NT2/D1 (cell line): Measurements from ENCODE around the gene GALNT18.

Experiments used
- DNase-seq: peaks from one replicate; pipeline ENCODE4 v3.0.0-alpha.2; 2011; ENCODE audit warnings: low read depth, low spot score
- H3K27me3 ChIP-seq: 2 replicates; pipeline ENCODE4 v1.6.0; 2011; ENCODE audit warnings: mild to moderate bottlenecking; ENCODE audit not compliant: insufficient read length, insufficient read depth
- H3K36me3 ChIP-seq: 2 replicates; pipeline ENCODE4 v1.6.1; 2011; ENCODE audit warnings: mild to moderate bottlenecking, low read length, mixed read lengths; ENCODE audit not compliant: insufficient read depth, insufficient read length
- H3K4me1 ChIP-seq: 2 replicates; pipeline ENCODE4 v1.5.1; 2011; ENCODE audit not compliant: insufficient read depth, insufficient read length
- H3K4me3 ChIP-seq: 2 replicates; pipeline ENCODE4 v1.5.1; 2011; ENCODE audit warnings: low read depth; ENCODE audit not compliant: insufficient read length
- H3K9ac ChIP-seq: 2 replicates; pipeline ENCODE4 v1.6.0; 2011; ENCODE audit warnings: low read depth; ENCODE audit not compliant: insufficient read length
- H3K9me3 ChIP-seq: 2 replicates; pipeline ENCODE4 v1.5.1; 2011; ENCODE audit warnings: mild to moderate bottlenecking, low read length; ENCODE audit not compliant: insufficient read depth
- SUZ12 ChIP-seq: IDR thresholded peaks from 2 replicates; pipeline ENCODE4 v1.6.1; 2011; ENCODE audit not compliant: insufficient read length, insufficient read depth; ENCODE audit errors: extremely low read depth
- YY1 ChIP-seq: IDR thresholded peaks from 2 replicates; pipeline ENCODE4 v1.6.1; 2011; ENCODE audit not compliant: insufficient read length, insufficient read depth
- ZNF274 ChIP-seq: IDR thresholded peaks from 2 replicates; pipeline ENCODE4 v1.6.1; 2011; ENCODE audit warnings: mild to moderate bottlenecking, low read depth, low read length

Gene GALNT18

DNA sequence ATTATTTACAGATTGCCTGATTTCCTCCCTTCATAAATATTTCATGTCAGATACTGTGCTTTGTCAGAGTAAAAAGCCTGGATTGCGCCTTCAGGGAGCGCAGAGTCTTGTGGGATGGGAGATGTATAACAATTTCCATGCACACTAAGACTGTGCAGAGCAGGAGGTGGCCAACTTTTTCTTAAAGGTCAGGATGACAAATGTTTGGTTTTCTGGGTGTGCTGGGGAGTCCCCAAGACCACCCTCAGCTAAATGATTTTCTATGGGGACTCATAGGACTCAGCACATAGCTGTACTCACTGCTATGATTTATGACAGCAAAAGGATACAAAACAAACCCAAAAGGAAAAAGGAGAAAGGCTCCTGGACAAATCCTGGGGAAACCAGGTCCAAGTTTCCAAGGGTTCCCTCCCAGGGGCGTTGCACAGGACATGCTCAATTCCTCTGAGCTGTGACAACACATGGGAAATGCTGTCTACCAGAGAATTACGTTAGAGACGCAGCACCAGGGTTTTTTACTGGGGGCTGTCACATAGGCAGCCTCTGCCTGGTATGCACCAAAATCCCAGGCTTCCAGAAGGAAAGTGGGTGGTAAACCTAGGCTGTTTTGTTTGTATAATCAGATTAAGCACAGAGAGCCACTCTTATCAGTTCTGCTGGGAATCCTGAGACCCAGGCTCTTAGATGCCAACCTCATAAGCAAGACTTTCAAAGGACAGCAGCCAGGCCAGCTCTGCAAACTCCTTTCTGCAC lies 327.8 kb downstream of the GALNT18 start:
- H3K4me3 ChIP-seq, result no peak overlapping the region
- no peak overlapping the region for H3K9ac ChIP-seq
- no peaks in the 10 kb centered on the region for H3K27me3 ChIP-seq
- DNase-seq, result no peak
- H3K9me3 ChIP-seq, result no peaks in the 10 kb centered on the region
- H3K36me3 ChIP-seq, result no peaks in the 10 kb centered on the region
- TF ChIP-seq ZNF274 (no peak), SUZ12 (no peak), YY1 (no peak)
- peaks cover 2% of the 10 kb centered on the region for H3K4me1 ChIP-seq

DNA sequence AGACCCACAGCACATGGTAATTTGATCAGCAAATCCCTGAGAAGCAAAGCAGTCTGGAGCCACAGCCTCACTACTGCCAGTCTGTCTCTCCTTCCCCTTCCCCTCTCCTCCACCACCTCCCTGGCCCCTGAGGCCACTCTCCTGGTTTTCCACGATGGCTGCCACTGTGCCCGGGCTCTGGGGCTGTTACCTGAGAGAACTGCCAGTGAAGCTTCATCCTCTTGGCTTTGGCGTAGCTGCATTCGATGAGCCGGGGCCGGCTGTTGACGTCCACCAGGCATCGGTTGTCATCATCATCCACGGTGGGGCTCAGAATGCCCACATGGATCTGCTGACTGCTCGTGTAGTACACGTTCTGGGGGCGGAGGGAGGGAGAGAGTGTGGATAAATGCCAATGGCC lies 329.0 kb downstream of the GALNT18 start:
- Histone ChIP-seq H3K36me3 (no peaks in the 10 kb centered on the region), H3K9me3 (no peaks in the 10 kb centered on the region), H3K9ac (no peak overlapping the region), H3K4me3 (no peak overlapping the region), H3K27me3 (no peaks in the 10 kb centered on the region), H3K4me1 (peaks cover 2% of the 10 kb centered on the region)
- no peak for TF ChIP-seq YY1
- no peak for TF ChIP-seq SUZ12
- TF ChIP-seq ZNF274, result no peak
- no peak for DNase-seq

DNA sequence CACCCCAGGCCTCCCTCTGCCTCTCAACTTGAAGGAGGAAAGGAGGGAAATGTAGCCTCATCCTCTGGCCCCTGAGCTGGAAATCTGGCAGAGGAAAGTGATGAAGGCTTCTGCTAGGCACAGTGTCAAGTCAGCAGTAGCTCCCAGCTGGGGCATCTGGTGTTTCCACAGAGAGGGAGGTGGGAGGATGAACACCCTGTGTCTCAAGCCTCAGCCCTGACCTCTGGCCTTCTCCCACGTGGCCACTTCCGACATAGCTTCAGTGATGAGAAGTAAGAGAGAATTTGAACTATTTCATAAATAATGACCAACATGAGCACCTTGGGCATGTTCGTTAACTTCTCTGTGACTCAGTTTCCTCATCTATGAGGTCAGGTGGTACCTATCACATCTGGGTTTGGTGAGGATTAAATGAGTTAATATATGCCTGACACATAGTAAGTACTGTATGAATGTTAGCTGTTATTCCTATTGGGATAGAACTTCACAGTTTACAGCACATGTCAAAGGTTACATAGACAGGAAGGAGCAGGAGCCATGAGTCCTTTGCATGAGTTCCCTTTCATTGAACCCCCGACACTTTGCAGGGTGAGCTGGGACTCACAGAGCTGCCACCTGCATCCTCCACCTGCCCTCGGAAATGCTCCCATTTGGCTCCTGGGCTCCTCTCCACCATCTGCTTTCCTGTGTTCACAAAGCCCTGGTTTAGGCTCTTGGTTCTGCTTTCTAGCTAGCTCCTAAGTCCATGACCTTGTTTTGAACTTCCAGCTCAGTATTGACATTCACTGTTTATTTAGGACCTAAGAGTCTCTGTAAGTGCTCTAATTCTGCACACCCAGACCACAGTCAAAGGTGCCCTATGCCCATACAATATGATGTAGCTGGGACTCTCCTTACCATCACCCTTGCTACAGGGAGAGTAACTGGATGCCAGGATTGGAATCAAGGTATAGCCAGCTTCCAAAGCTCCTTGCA lies 330.5 kb downstream of the GALNT18 start:
- Histone ChIP-seq H3K36me3 (no peaks in the 10 kb centered on the region), H3K4me3 (no peak overlapping the region), H3K9me3 (no peaks in the 10 kb centered on the region), H3K4me1 (peaks cover 2% of the 10 kb centered on the region), H3K27me3 (no peaks in the 10 kb centered on the region), H3K9ac (no peak overlapping the region)
- DNase-seq, result no peak
- TF ChIP-seq SUZ12 (no peak), ZNF274 (no peak), YY1 (no peak)

- no peak for TF ChIP-seq YY1
- TF ChIP-seq ZNF274, result no peak
- TF ChIP-seq SUZ12, result no peak
- no peaks in the 10 kb centered on the region for H3K27me3 ChIP-seq
- no peak overlapping the region for H3K4me3 ChIP-seq
- H3K9ac ChIP-seq, result no peak overlapping the region
- no peak for DNase-seq
- no peaks in the 10 kb centered on the region for H3K36me3 ChIP-seq
- H3K4me1 ChIP-seq, result peaks cover 2% of the 10 kb centered on the region
- H3K9me3 ChIP-seq, result no peaks in the 10 kb centered on the region
Measured at GRCh38 chr11:11290354-11290753, 331.5 kb downstream of the GALNT18 start.

DNA sequence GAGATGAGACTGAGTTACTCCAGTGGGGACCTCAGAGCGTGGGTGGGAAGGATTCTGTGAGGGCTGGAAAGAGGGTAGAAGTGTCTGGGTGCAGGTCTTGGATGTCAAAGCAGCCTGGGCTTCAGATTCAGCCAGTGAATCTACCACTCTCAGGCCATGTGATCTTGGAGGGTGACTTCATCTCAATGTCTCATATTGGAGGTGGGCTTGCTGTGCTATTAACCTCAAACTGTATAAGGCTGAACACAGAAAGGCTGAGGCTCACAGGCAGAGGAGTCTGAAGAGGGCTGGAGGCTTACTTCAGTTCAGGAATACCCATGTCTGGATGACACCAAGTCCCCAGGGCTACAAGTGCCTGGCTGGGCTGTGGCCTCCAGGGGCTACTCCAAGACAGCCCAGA lies 332.1 kb downstream of the GALNT18 start:
- peaks cover 4% of the 10 kb centered on the region for H3K4me1 ChIP-seq
- no peaks in the 10 kb centered on the region for H3K9me3 ChIP-seq
- H3K4me3 ChIP-seq, result no peak overlapping the region
- H3K27me3 ChIP-seq, result no peaks in the 10 kb centered on the region
- no peak overlapping the region for H3K9ac ChIP-seq
- TF ChIP-seq SUZ12 (no peak), YY1 (no peak), ZNF274 (no peak)
- H3K36me3 ChIP-seq, result no peaks in the 10 kb centered on the region
- DNase-seq, result no peak

DNA sequence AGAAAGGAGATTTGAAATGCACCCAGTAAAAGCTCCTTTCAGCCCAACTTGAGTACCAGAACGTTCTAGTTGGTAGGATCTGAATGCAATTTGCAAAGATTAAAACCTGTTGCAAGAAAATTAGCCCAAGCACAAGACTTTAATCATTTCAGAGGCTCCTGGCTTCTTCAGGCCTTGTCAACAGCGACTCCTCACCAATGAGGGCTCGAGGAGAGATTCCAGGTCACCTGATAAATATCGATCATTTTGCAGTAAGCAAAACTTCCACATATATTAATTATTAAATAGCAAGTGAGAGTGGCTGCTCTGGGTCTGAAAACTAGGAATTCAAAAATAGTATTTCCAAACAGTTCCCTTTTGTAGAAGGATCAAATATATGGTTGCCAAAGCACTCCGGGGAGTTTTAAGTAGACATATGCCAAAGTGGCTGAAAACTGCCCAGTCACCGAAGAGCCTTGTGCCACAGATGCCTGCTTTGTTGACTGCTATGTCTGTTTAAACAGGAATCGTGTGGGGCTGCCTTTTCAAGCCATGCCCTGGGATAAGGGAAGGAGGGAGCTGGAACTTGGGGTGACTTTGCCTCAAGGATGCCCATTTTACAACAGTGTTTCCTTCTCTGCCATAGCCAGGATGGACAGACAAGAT lies 332.7 kb downstream of the GALNT18 start:
- H3K27me3 ChIP-seq, result no peaks in the 10 kb centered on the region
- no peak for TF ChIP-seq SUZ12
- TF ChIP-seq ZNF274, result no peak
- no peak for TF ChIP-seq YY1
- peaks cover 4% of the 10 kb centered on the region for H3K4me1 ChIP-seq
- no peak for DNase-seq
- no peaks in the 10 kb centered on the region for H3K9me3 ChIP-seq
- H3K36me3 ChIP-seq, result no peaks in the 10 kb centered on the region
- no peak overlapping the region for H3K9ac ChIP-seq
- no peak overlapping the region for H3K4me3 ChIP-seq
